NCI-H748 (cell line): ENCODE results near the gene ARSG.

Source experiments
- DNase-seq: peaks from one replicate; lab custom pipeline; 2025; ENCODE audit not compliant: unreplicated experiment; lab: John Stamatoyannopoulos, UW

ARSG gene

DNA sequence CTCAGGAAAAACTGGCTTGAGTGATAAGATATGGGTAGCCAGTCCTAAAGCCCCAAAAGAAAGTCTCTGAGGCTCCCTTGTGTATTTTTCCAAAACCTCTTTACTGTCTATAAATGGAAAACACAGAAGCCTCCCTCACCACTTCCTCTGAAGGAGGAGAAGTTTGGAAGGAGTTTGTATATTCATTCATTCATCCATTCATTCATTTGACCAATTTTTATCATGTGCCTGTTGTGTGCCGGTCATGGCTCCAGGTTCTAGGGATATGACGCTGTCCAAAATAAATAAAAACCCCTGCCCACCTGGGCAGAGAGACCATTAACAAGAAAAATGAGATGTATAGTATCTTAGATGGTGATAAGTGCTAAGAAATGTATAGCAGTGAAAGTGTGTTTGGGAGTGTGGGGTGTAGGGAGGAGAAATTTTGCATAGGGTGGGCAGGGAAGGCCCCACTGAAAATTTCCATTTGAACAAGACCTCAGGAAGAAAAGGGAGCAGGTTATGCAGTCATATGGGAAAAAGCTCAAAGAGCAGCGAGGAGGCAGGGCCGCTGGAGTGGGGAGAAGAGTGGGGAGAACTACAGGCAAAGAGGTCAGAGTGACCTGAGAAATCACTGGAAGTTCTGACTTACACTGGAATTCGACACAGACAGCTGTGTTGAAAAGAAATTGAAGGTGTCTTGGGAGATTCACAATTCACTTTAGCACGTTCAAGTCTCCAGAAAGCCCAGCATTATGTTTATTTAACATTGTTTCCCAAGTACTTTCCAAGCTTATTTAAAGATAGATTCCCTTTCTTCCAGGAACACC, 172.1 kb downstream of the ARSG start:
- DNase-seq: no peak

GRCh38 chr17:68468334-68468733, 177.0 kb downstream of the ARSG start:
- no peak for DNase-seq

- DNase-seq: no peak
These were observed 177.5 kb downstream of the ARSG start for GRCh38 chr17:68468788-68469187.
